ENCODE data around the gene SEMG2. TPM values are rescaled to one million over a fixed set of nuclear protein-coding genes. Genes with fewer than 3 reads are reported as not detected.

SEMG2 gene
- total RNA-seq, 1 donor, result not detected

DNA sequence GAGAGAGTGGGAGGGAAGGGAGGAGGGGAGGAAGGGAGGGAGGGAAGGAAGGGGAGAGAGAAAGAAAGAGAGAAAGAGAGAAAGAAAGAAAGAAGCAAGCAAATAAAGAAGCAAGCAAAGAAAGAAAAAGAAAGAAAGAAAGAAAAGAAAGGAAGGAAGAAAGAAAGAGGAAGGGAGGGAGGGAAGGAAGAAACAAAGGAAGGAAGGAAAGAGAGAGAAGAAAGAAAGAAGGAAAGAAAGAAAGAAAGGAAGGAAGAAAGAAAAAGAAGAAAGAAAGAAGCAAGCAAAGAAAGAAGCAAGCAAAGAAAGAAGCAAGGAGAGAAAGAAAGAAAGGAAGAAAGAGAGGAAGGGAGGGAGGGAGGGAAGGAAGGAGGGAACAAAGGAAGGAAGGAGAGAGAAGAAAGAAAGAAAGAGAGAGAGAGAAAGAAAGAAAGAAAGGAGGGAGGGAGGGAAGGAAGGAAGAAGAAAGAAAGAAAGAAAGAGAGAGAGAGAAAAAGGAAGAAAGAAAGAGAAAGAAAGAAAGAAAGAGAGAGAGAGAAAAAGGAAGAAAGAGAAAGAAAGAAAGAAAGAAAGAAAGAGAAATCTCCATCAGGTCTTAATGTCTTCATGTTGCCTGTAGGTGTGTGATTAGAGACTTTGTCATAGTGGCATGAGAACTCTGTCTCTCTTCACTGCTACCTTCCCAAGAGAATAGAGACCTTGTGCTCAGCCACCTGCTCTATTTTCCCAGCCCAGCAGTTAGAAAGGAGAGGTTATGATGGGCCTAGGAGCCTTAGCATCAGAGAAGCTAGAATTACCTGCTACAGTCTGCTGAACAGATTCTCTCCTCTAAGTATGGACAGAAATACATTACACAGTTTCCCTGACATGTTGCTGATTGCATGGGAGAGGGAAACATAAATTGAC, 9.4 kb upstream of the SEMG2 start:
- Histone ChIP-seq H3K4me1 (ENCODE audit: insufficient read depth, low read length) (no peaks in the 10 kb centered on the region), H3K4me3 (ENCODE audit: low read length) (no peak overlapping the region), H3K9me3 (ENCODE audit: low read depth, low read length) (no peaks in the 10 kb centered on the region), H3K27me3 (ENCODE audit: insufficient read depth, low read length) (peaks cover 3% of the 10 kb centered on the region)

DNA sequence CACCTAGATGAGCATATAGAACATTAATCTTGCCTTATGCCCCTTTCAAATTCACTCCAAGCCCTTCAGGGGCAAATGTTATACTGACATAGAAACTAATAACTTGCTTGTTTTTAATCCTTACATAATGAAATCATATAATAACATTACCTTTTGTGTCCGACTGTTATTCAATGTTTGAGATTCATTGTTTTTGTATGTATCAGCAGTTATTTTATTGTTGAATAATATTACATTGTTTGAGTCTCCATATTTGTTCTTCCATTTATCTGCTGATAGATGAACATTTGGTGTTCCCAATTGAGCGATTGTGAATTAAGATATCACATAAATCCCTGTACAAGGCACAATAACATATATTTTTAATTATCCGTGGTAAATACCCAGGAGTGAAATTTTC, 8.3 kb upstream of the SEMG2 start:
- H3K9me3 ChIP-seq (ENCODE audit: low read depth, low read length), result no peaks in the 10 kb centered on the region
- no peak overlapping the region for H3K4me3 ChIP-seq (ENCODE audit: low read length)
- H3K27me3 ChIP-seq (ENCODE audit: insufficient read depth, low read length), result no peaks in the 10 kb centered on the region
- no peaks in the 10 kb centered on the region for H3K4me1 ChIP-seq (ENCODE audit: insufficient read depth, low read length)

DNA sequence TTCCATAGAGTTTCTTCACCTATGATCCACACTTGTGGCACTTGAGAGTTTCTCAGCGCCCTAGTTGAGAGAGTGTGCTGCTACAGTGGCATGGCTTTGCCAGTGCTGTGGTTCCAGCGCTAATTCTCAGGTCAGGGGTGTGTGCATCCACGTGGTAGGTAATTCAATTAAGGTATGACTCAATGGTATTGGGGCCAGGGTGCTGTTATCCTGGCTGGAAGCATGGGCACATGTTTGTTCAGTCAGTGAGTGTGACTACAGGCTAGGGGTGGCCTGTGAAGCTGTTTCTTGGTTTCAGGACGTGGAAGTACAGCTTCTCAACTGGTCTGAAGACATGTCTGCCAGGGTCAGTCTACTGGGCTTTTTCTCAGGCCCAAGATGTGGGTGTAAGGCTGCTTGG, 3.0 kb upstream of the SEMG2 start:
- Histone ChIP-seq H3K4me3 (ENCODE audit: low read length) (no peak overlapping the region), H3K4me1 (ENCODE audit: insufficient read depth, low read length) (no peaks in the 10 kb centered on the region), H3K27me3 (ENCODE audit: insufficient read depth, low read length) (peaks cover 13% of the 10 kb centered on the region), H3K9me3 (ENCODE audit: low read depth, low read length) (no peaks in the 10 kb centered on the region)

DNA sequence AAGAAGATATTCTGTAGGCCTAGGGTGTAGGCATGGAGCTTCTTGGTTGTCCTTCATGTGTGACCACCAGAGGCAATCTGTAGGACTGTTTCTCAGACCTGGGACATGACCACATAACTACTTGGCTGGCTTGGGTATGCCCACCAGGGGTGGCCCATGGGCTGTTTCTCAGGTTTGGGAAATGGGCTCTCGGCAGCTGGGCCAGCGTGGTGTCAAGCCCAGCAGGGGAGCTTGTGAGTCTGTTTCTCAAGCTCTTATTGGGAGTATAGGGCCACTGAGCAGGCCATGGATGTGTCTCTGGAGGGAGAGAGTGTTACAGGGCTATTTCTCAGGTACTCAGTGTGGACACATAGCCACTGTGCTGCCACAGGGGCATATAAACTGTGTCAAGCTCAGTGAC, 2.5 kb upstream of the SEMG2 start:
- no peaks in the 10 kb centered on the region for H3K4me1 ChIP-seq (ENCODE audit: insufficient read depth, low read length)

GRCh38 chr20:45223136-45223535, 2.0 kb downstream of the SEMG2 start:
- H3K4me3 ChIP-seq (ENCODE audit: low read length), result no peak overlapping the region

More for the DNA sequence above, 2.5 kb upstream of the SEMG2 start:
- Histone ChIP-seq H3K27me3 (ENCODE audit: insufficient read depth, low read length) (peaks cover 13% of the 10 kb centered on the region), H3K4me3 (ENCODE audit: low read length) (no peak overlapping the region), H3K9me3 (ENCODE audit: low read depth, low read length) (no peaks in the 10 kb centered on the region)

DNA sequence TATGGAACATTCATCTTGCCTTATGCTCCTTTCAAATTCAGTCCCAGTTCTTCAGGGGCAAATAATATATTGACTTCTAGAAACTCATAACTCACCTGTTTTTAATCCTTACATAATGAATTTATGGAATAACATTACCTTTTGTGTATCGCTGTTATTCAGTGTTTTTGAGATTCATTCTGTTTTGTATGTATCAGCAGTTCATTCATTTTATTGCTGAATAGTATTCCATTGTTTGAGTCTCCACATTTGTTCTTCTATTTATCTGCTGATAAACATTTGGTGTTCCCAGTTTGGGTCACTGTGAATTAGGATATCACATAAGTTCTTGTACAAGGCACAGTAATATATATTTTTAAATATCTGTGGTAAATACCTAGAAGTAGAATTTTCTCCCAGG, 5.1 kb downstream of the SEMG2 start:
- no peak overlapping the region for H3K4me3 ChIP-seq (ENCODE audit: low read length)
- H3K27me3 ChIP-seq (ENCODE audit: insufficient read depth, low read length), result peaks cover 12% of the 10 kb centered on the region
- no peaks in the 10 kb centered on the region for H3K4me1 ChIP-seq (ENCODE audit: insufficient read depth, low read length)
- H3K9me3 ChIP-seq (ENCODE audit: low read depth, low read length), result no peaks in the 10 kb centered on the region

More at GRCh38 chr20:45223136-45223535, 2.0 kb downstream of the SEMG2 start:
- Histone ChIP-seq H3K4me1 (ENCODE audit: insufficient read depth, low read length) (no peaks in the 10 kb centered on the region), H3K27me3 (ENCODE audit: insufficient read depth, low read length) (peaks cover 13% of the 10 kb centered on the region), H3K9me3 (ENCODE audit: low read depth, low read length) (no peaks in the 10 kb centered on the region)

DNA sequence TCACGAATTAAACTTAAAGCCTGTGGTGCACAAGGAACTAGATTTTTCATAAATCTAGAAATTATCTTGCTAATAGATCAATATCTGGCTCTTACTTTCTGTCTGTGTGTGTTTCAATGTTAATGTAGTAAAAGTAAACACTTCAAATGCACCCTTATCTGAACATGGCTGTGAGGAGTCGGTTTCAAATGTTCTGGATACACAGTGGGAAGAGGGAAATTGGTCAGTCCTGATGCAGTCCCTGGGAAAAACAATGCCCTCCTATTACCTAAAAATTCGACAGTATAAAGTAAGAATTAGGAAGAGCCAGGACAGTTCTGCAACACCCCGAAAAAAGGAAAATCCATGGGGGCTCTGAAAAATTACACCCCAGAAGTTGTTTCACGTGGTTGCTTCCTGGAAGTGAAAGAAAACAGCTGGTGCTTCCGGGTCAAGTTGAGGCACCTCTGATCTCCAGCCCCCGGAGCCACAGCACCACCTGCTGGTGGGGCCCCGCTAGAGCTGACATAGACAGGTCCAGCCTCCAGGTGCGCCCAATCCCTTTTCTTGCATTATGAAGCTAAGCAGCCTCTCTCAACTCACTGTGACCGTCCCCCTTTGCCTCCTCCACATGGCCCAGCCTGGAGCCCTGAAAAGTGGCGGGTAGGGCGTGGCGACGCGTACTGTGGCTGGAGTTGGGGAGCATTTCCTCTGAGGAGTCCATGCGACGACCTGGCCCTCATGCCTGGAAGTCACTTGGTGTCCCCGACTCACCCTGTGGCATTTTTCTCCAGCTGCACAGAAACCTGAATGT, 8.3 kb downstream of the SEMG2 start:
- Histone ChIP-seq H3K4me3 (ENCODE audit: low read length) (no peak overlapping the region), H3K4me1 (ENCODE audit: insufficient read depth, low read length) (no peaks in the 10 kb centered on the region), H3K9me3 (ENCODE audit: low read depth, low read length) (no peaks in the 10 kb centered on the region), H3K27me3 (ENCODE audit: insufficient read depth, low read length) (peaks cover 8% of the 10 kb centered on the region)

DNA sequence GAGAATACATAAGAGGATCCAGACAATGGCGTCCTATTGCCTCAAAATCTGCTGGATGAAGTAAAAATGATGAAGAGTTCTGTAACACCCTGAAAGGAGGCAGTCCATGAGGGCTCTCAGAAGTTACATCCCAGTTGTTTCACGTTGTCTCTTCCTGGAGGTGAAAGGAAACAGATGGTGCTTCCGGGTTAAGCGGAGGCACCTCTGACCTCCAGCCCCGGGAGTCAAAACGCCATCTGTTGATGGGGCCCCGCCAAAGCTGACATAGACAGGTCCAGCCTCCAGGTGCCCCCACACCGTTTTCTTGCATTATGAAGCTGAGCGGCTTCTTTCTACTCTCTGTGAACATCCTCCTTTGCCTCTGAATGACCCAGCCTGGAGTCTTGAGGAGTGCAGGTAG, 9.5 kb downstream of the SEMG2 start:
- no peak overlapping the region for H3K4me3 ChIP-seq (ENCODE audit: low read length)
- H3K27me3 ChIP-seq (ENCODE audit: insufficient read depth, low read length), result peaks cover 14% of the 10 kb centered on the region
- H3K9me3 ChIP-seq (ENCODE audit: low read depth, low read length), result no peaks in the 10 kb centered on the region
- H3K4me1 ChIP-seq (ENCODE audit: insufficient read depth, low read length), result no peaks in the 10 kb centered on the region

GRCh38 chr20:45235995-45236394, 14.8 kb downstream of the SEMG2 start:
- peaks cover 17% of the 10 kb centered on the region for H3K27me3 ChIP-seq (ENCODE audit: insufficient read depth, low read length)
- no peaks in the 10 kb centered on the region for H3K9me3 ChIP-seq (ENCODE audit: low read depth, low read length)
- no peaks in the 10 kb centered on the region for H3K4me1 ChIP-seq (ENCODE audit: insufficient read depth, low read length)
- no peak overlapping the region for H3K4me3 ChIP-seq (ENCODE audit: low read length)

GRCh38 chr20:45238139-45238538, 17.0 kb downstream of the SEMG2 start:
- H3K4me1 ChIP-seq (ENCODE audit: insufficient read depth, low read length), result no peaks in the 10 kb centered on the region
- H3K27me3 ChIP-seq (ENCODE audit: insufficient read depth, low read length), result peaks cover 17% of the 10 kb centered on the region
- H3K9me3 ChIP-seq (ENCODE audit: low read depth, low read length), result no peaks in the 10 kb centered on the region
- H3K4me3 ChIP-seq (ENCODE audit: low read length), result no peak overlapping the region

DNA sequence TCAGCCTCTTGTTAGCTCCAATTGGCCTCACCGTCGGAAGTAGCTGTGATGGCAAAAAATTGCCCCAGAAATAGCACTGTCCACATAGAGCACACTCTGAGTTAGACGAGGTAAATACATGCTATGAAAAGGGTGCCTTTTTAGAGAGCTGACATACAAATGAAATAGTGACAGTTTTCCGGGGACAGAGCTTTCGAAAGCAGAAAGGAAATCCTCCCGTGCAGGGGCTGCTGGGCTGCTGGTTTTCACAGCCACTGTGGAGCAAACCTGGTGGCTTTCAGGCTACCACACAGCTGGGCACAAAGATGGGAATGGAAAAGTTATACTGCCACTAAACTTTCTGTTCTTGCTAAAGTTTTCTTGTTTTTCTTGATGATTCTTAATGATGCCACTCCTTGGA, 24.9 kb downstream of the SEMG2 start:
- H3K27me3 ChIP-seq (ENCODE audit: insufficient read depth, low read length), result peaks cover 27% of the 10 kb centered on the region
- no peaks in the 10 kb centered on the region for H3K4me1 ChIP-seq (ENCODE audit: insufficient read depth, low read length)
- no peaks in the 10 kb centered on the region for H3K9me3 ChIP-seq (ENCODE audit: low read depth, low read length)
- H3K4me3 ChIP-seq (ENCODE audit: low read length), result no peak overlapping the region

GRCh38 chr20:45247865-45248264, 26.7 kb downstream of the SEMG2 start:
- Histone ChIP-seq H3K27me3 (ENCODE audit: insufficient read depth, low read length) (peaks cover 27% of the 10 kb centered on the region), H3K4me3 (ENCODE audit: low read length) (no peak overlapping the region), H3K9me3 (ENCODE audit: low read depth, low read length) (no peaks in the 10 kb centered on the region), H3K4me1 (ENCODE audit: insufficient read depth, low read length) (no peaks in the 10 kb centered on the region)

- peaks cover 27% of the 10 kb centered on the region for H3K27me3 ChIP-seq (ENCODE audit: insufficient read depth, low read length)
Observed at GRCh38 chr20:45248609-45249008, 27.4 kb downstream of the SEMG2 start.

DNA sequence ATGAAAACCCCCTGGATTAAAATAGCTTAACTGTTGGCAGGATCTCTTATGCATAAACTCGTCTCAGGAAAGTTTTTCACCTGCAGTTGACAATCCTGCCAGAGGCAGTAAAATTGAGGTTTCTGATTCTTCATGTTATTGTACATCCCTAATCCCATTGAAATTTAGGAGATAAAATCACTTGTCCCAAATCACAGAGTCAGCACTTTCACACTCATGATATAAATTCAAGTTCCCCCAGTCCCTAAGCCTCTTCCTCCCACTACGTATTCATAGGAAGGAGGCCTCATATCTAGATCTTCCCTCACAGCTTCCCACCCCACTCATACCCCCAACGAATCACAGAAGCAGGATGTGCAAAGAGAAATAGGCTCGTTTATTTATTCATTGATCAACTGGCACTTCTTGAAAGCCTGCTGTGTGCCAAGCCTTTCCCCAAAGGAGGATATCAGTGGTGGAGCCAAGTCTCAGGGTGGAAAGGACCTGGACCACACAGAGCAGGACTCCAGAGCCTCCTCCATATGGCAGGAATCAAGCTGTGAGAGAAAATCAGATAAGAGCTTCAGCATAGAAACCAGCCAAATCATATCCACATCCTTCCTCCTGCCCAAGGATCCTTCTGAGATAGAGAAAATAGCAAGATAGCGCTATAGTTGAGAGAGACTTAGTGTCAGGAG, 30.8 kb downstream of the SEMG2 start:
- Histone ChIP-seq H3K9me3 (ENCODE audit: low read depth, low read length) (no peaks in the 10 kb centered on the region), H3K27me3 (ENCODE audit: insufficient read depth, low read length) (peaks cover 20% of the 10 kb centered on the region), H3K4me1 (ENCODE audit: insufficient read depth, low read length) (peaks cover 30% of the 10 kb centered on the region), H3K4me3 (ENCODE audit: low read length) (no peak overlapping the region)

More at GRCh38 chr20:45248609-45249008, 27.4 kb downstream of the SEMG2 start:
- H3K4me3 ChIP-seq (ENCODE audit: low read length), result no peak overlapping the region
- peaks cover under 1% of the 10 kb centered on the region for H3K4me1 ChIP-seq (ENCODE audit: insufficient read depth, low read length)
- no peaks in the 10 kb centered on the region for H3K9me3 ChIP-seq (ENCODE audit: low read depth, low read length)

DNA sequence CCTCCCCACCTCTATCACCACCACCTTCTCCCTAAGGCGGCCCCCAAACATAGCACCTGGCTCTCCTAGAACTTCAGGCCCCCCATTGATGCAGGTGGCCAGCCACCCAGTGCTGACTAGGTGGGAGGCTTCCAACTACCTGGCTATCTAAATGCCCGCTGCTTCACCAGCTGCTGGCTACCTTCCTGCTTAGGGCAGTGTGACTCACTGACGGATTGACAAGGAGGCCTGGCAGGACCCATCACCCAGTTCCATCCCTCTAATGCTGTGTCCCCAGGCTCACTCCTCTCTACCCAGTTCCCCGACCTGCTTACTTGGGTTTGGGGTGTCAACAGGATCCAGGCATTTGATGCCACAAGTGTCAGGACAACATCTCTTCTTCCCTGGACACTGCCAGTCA, 32.1 kb downstream of the SEMG2 start:
- Histone ChIP-seq H3K4me3 (ENCODE audit: low read length) (no peak overlapping the region), H3K27me3 (ENCODE audit: insufficient read depth, low read length) (peaks cover 10% of the 10 kb centered on the region), H3K4me1 (ENCODE audit: insufficient read depth, low read length) (peaks cover 30% of the 10 kb centered on the region), H3K9me3 (ENCODE audit: low read depth, low read length) (no peaks in the 10 kb centered on the region)
